Left lobe of liver (tissue), 2 donors: Measurements from ENCODE around the gene POFUT1. TPM values are rescaled to one million over a fixed set of nuclear protein-coding genes. Genes with fewer than 3 reads are reported as not detected.
"Not testable (repeated sequence)": the region's sequence is repeated elsewhere in the genome, so short reads cannot be mapped to it uniquely, and the experiment has no call there.

Experiments used
- ATAC-seq: fragments of 200-7000 bp; cut with Tn5 transposase; one replicate; pipeline ENCODE4 v1.9.1; 2020; ENCODE audit warnings: mild to moderate bottlenecking, moderate library complexity
- DNase-seq: peaks from one replicate; pipeline ENCODE4 v3.0.0-alpha.2; 2020; ENCODE audit warnings: low spot score
- total RNA-seq: library from RNA; stranded (reverse); gene quantifications from one replicate; pipeline ENCODE4 v1.2.1, GENCODE V29; 2021
- donor health status: DM: no; HTN: no; CAD: no; lungs with moderate emphysema.
- donor health status: DM: no; HTN: yes; CAD: no.

The POFUT1 gene
- total RNA-seq, 1 donor from 2014 or later = 39.2 TPM

DNA sequence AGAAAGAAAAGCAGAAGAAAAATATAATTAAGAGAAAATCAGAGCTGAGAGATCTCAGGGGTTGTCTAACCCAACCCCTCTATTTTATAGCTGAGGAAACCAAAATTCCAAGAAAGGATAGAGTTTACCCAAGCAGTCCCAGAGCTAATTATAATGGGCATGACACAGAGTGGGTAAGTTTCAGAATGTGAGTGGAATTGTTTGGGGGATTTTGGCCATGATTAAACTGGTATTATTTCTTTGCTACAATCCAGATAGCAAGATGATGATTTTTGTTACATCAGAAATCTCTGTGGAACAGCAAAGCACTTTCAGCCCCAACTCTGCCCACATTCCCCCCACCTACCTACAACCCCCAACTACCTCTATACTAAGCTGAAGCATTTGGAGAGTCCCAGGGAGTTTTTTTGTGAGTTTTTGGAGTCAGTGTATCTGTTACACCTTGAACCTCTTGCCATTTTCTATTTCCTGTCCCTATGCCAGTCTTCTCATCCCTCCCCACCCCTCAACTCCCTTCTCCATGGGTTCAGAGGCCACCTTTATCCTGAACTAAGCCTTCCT, 24.7 kb downstream of the POFUT1 start:
- DNase-seq (no peak), ATAC-seq (no peak)

DNA sequence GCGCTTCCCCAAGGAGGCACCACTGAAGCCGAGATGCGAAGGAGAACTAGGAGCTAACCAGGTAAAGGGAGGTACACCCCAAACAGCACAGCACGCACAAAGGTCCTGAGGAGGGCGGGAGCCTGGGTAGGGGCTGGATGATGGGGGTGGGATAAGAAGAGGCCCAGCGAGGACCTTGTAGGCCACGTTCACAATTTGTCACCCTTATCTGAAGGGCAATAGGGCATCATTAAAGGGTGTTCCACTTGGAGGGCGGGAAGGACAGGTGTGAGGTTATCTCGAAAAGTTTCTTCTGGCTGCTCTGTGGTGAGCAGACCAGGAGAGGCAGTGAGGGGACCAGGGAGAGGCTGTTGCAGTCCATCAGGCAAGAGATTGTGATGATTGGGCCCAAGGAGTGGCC, 25.6 kb downstream of the POFUT1 start:
- no peak for ATAC-seq
- no peak for DNase-seq

GRCh38 chr20:32234135-32234808, 26.6 kb downstream of the POFUT1 start:
- ATAC-seq = no peak
- no peak for DNase-seq

DNA sequence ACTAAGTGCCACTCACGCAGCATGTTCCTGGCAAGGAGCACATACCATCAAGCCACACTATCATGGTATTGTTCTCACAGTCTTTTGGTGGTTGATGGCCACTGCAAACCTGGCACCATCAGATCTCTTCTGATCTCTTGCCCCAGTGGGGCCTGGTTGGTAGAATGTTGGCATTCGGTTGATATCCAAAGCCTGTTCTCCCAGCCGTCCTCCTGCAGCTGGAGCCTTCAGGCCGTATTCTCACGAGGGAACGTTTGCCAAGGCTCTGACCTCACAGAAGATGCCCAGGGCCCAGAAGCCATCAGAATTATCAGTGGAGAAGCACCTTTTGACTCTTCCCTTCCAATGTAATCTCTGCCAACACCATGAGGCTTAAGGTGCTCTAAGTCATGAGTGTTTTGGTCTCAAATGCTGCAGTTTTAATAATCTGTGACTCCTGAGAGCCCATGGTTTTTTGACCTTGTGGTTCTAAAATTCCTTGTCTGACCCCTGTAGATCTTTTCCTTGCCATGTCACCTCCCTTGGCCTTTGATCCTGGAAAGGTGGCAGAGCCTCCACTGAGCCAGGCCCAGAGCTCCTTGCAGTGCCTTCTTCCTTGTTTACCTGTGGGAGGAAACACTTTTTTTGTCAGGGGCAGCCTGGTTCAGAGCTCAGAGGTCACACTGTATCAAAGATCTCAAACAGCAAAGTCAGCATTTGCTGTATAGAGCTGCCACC, 27.8 kb downstream of the POFUT1 start:
- ATAC-seq (peak; percentile 89), DNase-seq (peak; percentile 77)

GRCh38 chr20:32236048-32236533, 28.4 kb downstream of the POFUT1 start:
- ATAC-seq = peak; percentile 49
- DNase-seq = no peak

- no peak for ATAC-seq
- DNase-seq = no peak
Observed at GRCh38 chr20:32236819-32237218, 29.1 kb downstream of the POFUT1 start.

- peak; percentile 3 for ATAC-seq
- no peak for DNase-seq
Observed at GRCh38 chr20:32237419-32237818, 29.7 kb downstream of the POFUT1 start.

DNA sequence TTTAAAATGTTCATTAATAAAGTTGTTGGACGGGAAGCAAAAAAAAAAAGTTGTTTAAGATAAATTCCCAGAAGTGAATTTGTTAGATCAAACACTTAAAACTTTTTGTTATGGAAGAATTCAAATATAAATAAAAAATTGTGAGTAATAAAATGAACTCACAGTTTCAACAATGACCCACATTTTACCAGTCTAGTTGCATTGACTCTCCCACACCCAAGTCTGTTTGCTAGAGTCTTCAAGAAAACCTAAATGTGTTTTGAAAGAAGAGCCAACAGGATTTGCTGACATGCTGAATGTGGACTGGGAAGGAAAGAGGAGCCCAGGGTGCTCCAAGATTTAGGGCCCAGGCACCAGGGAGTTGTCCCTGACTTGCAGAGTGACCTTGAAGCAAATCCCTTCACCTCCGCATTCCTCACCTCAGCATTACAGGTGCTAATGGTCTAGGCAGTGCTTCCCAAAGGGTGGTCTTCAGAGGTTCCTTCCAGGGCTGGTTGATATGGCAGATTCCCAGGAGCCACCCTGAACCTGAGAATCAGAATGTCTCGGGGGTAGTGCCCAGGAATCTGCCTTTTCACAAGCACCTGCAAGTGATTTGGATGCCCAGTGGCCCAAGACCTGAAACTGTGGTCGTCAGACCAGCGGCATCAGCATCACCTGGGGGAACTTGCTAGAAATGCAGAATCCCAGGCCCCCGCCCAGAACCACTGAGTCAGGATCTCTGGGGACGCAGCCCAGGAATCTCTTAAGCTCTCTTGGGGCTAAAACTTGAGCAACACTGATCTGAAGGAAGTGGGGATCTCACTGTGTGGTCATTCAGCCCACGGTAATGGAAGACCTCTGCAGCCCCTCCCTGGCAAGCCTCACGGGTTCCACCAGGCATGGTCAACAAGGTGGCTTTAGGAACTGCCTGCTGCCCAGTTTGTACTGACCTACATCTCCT, 31.1 kb downstream of the POFUT1 start:
- no peak for ATAC-seq
- no peak for DNase-seq

- no peak for DNase-seq
- ATAC-seq = no peak
Observed at GRCh38 chr20:32240205-32240604, 32.5 kb downstream of the POFUT1 start.

DNA sequence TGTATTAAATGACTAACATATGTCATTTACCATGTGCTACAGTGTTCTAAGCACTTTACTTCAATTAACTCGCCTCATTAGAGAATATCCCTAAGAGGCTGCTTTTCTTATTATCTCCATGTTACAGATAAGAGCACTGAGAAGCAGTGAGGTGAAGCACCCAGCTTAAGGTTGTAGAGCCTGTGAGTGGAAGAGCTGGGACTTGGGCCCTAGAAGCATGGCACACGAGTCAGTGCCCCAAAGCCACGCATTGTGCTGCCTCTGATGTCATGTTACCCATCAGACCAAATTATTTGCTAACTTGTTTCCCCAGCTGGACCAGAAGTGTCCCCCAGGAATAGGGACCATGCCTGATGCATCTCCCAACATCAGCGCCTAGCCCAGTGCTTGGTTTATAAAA, 34.1 kb downstream of the POFUT1 start:
- DNase-seq (no peak), ATAC-seq (no peak)

GRCh38 chr20:32244150-32244823, 36.6 kb downstream of the POFUT1 start:
- DNase-seq (no peak), ATAC-seq (peak; percentile 79)

- ATAC-seq (no peak), DNase-seq (no peak)
Observed at GRCh38 chr20:32244959-32245358, 37.3 kb downstream of the POFUT1 start.

- ATAC-seq, DNase-seq: not testable (repeated sequence)
Observed at GRCh38 chr20:32246208-32246607, 38.5 kb downstream of the POFUT1 start.

DNA sequence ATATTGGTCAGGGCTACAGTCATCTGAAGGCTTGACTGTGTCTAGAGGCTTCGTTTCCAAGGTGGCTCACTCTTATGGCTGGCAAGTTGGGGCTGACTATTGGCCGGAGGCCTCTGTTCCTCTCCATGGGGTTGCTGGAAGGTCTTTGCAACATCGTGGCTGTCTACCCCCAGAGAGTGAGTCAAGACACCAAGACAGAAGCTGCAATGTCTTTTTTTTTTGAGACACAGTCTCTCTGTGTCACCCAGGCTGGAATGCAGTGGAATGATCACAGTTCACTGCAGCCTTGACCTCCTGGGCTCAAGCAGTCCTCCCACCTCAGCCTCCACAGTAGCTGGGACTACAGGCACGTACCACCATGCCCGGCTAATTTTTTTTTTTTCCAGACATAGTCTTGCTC, 40.4 kb downstream of the POFUT1 start:
- ATAC-seq (no peak), DNase-seq (no peak)

GRCh38 chr20:32249030-32249738, 41.5 kb downstream of the POFUT1 start:
- no peak for ATAC-seq
- DNase-seq = no peak

DNA sequence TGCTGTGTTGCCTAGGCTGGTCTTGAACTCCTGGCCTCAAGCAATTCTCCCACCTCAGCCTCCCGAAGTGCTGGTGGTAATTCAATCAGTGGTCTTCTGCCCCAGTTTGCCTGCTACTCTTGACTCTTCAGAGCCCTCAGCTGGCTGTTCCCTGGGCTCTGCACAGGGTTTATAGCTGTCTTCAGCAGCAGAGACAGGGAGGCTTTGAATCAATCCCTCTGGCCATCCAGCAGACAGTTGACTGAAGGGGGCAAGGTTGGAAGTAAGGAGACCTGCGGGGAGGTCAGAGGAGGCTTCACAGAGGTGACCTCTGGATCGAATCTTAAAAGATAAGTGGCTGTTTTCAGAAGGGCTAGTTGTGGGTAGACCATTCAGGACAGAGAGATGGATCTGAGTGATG, 43.8 kb downstream of the POFUT1 start:
- ATAC-seq = no peak

DNA sequence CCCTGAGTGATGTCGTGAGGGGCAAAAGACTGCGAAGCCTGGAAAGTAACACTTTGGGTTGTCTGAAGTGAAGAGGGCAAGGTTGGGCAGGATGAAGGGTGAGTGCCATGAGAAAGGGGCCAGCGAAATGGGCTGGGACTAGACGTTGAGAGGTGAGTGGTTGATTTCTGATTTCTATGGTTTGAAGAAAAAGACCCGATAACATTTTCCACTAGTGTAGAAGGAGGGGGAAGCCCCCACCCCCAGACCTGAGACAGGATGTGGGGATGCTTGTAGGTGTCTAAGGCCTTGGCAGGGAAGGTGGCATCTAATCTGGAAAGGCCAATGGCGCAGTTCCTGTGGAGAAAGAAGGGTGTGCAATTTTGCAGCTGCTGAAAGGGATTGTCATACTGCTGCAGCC, 44.5 kb downstream of the POFUT1 start:
- ATAC-seq = no peak
- no peak for DNase-seq

More for the DNA sequence above, 43.8 kb downstream of the POFUT1 start:
- no peak for DNase-seq

DNA sequence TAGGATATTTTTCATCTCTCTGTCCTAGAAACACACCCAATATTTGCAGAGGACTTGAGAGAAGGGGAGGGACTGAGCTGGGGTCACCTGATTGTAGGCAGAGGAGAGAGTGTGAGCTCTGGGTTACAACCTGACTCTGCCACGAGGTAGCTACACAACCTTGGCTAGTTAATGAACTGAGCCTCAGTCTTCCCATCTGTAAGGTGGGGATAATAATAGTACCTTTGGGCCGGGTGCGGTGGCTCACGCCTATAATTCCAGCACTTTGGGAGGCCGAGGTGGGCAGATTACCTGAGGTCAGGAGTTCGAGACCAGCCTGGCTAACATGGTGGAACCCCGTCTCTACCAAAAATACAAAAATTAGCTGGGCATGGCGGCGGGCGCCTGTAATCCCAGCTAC, 53.3 kb downstream of the POFUT1 start:
- not testable (repeated sequence) for ATAC-seq, DNase-seq

- ATAC-seq (no peak), DNase-seq (no peak)
Observed at GRCh38 chr20:32261644-32262043, 54.0 kb downstream of the POFUT1 start.
